Activated CD4-positive, alpha-beta T cell treated with anti-CD3 and anti-CD28 coated beads for 24 hours (primary cell): ENCODE results near the gene TMEM30B.

Experiments used
- DNase-seq, 2 donors: peaks; one replicate each; pipeline ENCODE4 v3.0.0-alpha.2; 2020; ENCODE audit warnings: low read depth in 2 of 2

TMEM30B gene

GRCh38 chr14:61234215-61234916 lies 46.8 kb downstream of the TMEM30B start:
- DNase-seq: no peak

GRCh38 chr14:61233436-61233956 lies 47.6 kb downstream of the TMEM30B start:
- no peak for DNase-seq

GRCh38 chr14:61231810-61232209 lies 49.3 kb downstream of the TMEM30B start:
- no peak for DNase-seq

GRCh38 chr14:61229981-61230380 lies 51.2 kb downstream of the TMEM30B start:
- DNase-seq: no peak

- no peak for DNase-seq
These were observed 51.7 kb downstream of the TMEM30B start for GRCh38 chr14:61229475-61229888.

- no peak for DNase-seq
These were observed 53.1 kb downstream of the TMEM30B start for GRCh38 chr14:61227884-61228591.
